K562 (cell line): ENCODE results near the gene KIF26B. TPM values are rescaled to one million over a fixed set of nuclear protein-coding genes. Genes with fewer than 3 reads are reported as not detected.

Source experiments
- ATAC-seq: fragments of 200-7000 bp; cut with Tn5 transposase; 3 replicates; pipeline ENCODE4 v1.9.1; 2020; ENCODE audit warnings: moderate library complexity
- BruUV-seq: library from RNA; stranded (reverse); fragments of 400-500 nt; replicated peaks from 2 replicates; lab custom pipeline; 2021; lab: Mats Ljungman, UMichigan
- CTCF ChIA-PET: fragments of 300-600 bp; formaldehyde crosslinking; extraction: SDS; loops from one replicate; lab custom pipeline; 2021; ENCODE audit warnings: low intra/inter-chr PET ratio; lab: Yijun Ruan, JAX
- POLR2A ChIA-PET: fragments of 300-600, 350-650 bp; sonication (Branson Sonifier 250); formaldehyde crosslinking; extraction: SDS; loops from one replicate; lab custom pipeline; 2021; ENCODE audit warnings: antibody characterized with exemption, inconsistent platforms; lab: Yijun Ruan, JAX
- DNase-seq, 4 experiments: peaks; one replicate each; pipeline versions ENCODE4 v3.0.0 to v3.0.0-alpha.2; 2011 to 2018; ENCODE audit warnings: low spot score in 3 of 4, mixed read lengths in 3 of 4; ENCODE audit errors: extremely low read depth in 1 of 4
- FAIRE-seq: peaks from 2 replicates; lab custom pipeline; 2011; peaks lifted over from hg19 to GRCh38; lab: Jason Lieb, UNC
- H2AFZ ChIP-seq: 2 replicates; pipeline ENCODE4 v1.6.0; 2011; ENCODE audit warnings: low read depth, low read length, control low read depth, inconsistent platforms
- H3K27ac ChIP-seq: fragments of 200-600 bp; 3 replicates; pipeline ENCODE4 v1.8.0; 2011; ENCODE audit warnings: low read depth, mild to moderate bottlenecking, control low read depth, inconsistent platforms, low read length, moderate library complexity, mixed read lengths; ENCODE audit errors: extremely low read depth
- H3K27me3 ChIP-seq, 2 experiments: fragments of 300-600 bp in 1 of 2; 2 replicates in 1 of 2; 3 replicates in 1 of 2; pipeline versions ENCODE4 v1.6.0 to v1.8.0; 2011; ENCODE audit warnings: inconsistent platforms in 2 of 2, low read length in 2 of 2, mild to moderate bottlenecking in 1 of 2, mixed read lengths in 1 of 2, moderate library complexity in 1 of 2; ENCODE audit not compliant: control insufficient read depth in 2 of 2, insufficient read depth in 2 of 2
- H3K36me3 ChIP-seq: fragments of 300-600 bp; 3 replicates; pipeline ENCODE4 v1.8.0; 2011; ENCODE audit warnings: mild to moderate bottlenecking, low read length, inconsistent platforms; ENCODE audit not compliant: control insufficient read depth, insufficient read depth
- H3K4me1 ChIP-seq, 2 experiments: fragments of 200-600 bp in 1 of 2; replicated peaks in 1 of 2; 2 replicates in 1 of 2; 3 replicates in 1 of 2; pipeline versions ENCODE4 v1.5.1 to v1.8.0; 2011; ENCODE audit warnings: inconsistent platforms in 2 of 2, low read length in 2 of 2, mild to moderate bottlenecking in 1 of 2, mixed read lengths in 1 of 2, moderate library complexity in 1 of 2; ENCODE audit not compliant: control insufficient read depth in 2 of 2, insufficient read depth in 2 of 2
- H3K4me2 ChIP-seq: 2 replicates; pipeline ENCODE4 v1.6.1; 2011; ENCODE audit warnings: low read length, control low read depth, inconsistent platforms, mixed read lengths; ENCODE audit not compliant: insufficient read depth
- H3K4me3 ChIP-seq: fragments of 200-600 bp; sonication (generic), shearing (Covaris generic); 2 replicates; pipeline ENCODE4 v1.5.1; 2016; ENCODE audit warnings: control low read depth, inconsistent platforms
- H3K79me2 ChIP-seq: fragments of 200-600 bp; 3 replicates; pipeline ENCODE4 v1.8.0; 2011; ENCODE audit warnings: low read length, inconsistent platforms; ENCODE audit not compliant: control insufficient read depth, insufficient read depth
- H3K9ac ChIP-seq, 2 experiments: 2 replicates each; pipeline versions ENCODE4 v1.6.0 to v1.6.1; 2011; ENCODE audit warnings: low read depth in 2 of 2, low read length in 2 of 2, control low read depth in 1 of 2, inconsistent platforms in 1 of 2, mild to moderate bottlenecking in 1 of 2, mixed read lengths in 1 of 2; ENCODE audit not compliant: insufficient read depth in 1 of 2
- H3K9me1 ChIP-seq: one replicate; pipeline ENCODE4 v1.6.0; 2011; ENCODE audit warnings: inconsistent platforms, mild to moderate bottlenecking, low read length, moderate library complexity; ENCODE audit not compliant: control insufficient read depth, insufficient read depth
- H3K9me3 ChIP-seq: replicated peaks from 2 replicates; pipeline ENCODE4 v1.5.1; 2011; ENCODE audit warnings: low read depth, low read length, inconsistent platforms; ENCODE audit not compliant: control insufficient read depth, insufficient read depth
- H4K20me1 ChIP-seq: replicated peaks from 2 replicates; pipeline ENCODE4 v1.6.1; 2011; ENCODE audit warnings: low read length, inconsistent platforms, mixed read lengths; ENCODE audit not compliant: control insufficient read depth, insufficient read depth
- CHCHD3 ChIP-seq: fragments of 250-450 bp; sonication (Bioruptor Pico); IDR thresholded peaks from 2 replicates; pipeline ENCODE4 v2.1.2; 2022; ENCODE audit warnings: mild to moderate bottlenecking
- HCFC1 ChIP-seq: IDR thresholded peaks from 2 replicates; pipeline ENCODE4 v1.6.1; 2012; ENCODE audit warnings: low read depth, low read length, improper control_type of control experiment
- HDAC1 ChIP-seq, 2 experiments: fragments of 450-650 bp; IDR thresholded peaks; 2 replicates each; pipeline ENCODE4 v1.6.1; 2016 to 2017; ENCODE audit warnings: inconsistent platforms in 1 of 2, mild to moderate bottlenecking in 1 of 2, moderate library complexity in 1 of 2
- HDAC6 ChIP-seq: IDR thresholded peaks from 2 replicates; pipeline ENCODE4 v1.6.1; 2012; ENCODE audit warnings: low read depth, mild to moderate bottlenecking, control low read depth, inconsistent platforms, low read length, moderate library complexity
- HLTF ChIP-seq: fragments of 450-650 bp; IDR thresholded peaks from 2 replicates; pipeline ENCODE4 v1.6.1; 2016
- NFE2L1 ChIP-seq: fragments of 450-650 bp; IDR thresholded peaks from 2 replicates; pipeline ENCODE4 v1.6.1; 2016; ENCODE audit warnings: missing genetic modification characterization, low read depth, mild to moderate bottlenecking, missing compliant biosample characterization, moderate library complexity, borderline replicate concordance
- RBBP5 ChIP-seq: fragments of 200-600 bp; sonication (generic); IDR thresholded peaks from 2 replicates; pipeline ENCODE4 v1.6.1; 2012; ENCODE audit warnings: borderline replicate concordance, mild to moderate bottlenecking, low read length, control low read depth, inconsistent platforms; ENCODE audit not compliant: insufficient read depth, poor library complexity, severe bottlenecking
- RHOXF2B ChIP-seq: fragments of 250-450 bp; sonication (Bioruptor Pico); conservative IDR thresholded peaks from 2 replicates; pipeline ENCODE4 v1.5.1; 2021
- RNF219 ChIP-seq: fragments of 250-450 bp; sonication (Bioruptor Pico); IDR thresholded peaks from 2 replicates; pipeline ENCODE4 v1.5.0; 2022; ENCODE audit warnings: mild to moderate bottlenecking
- SPI1 ChIP-seq: IDR thresholded peaks from 2 replicates; pipeline ENCODE4 v1.6.1; 2011; ENCODE audit warnings: low read depth, low read length, control low read depth, borderline replicate concordance
- SRF ChIP-seq, 2 experiments: fragments of 250-450, 450-650 bp in 1 of 2; sonication (Bioruptor Pico) in 1 of 2; sonication (generic) in 1 of 2; formaldehyde crosslinking; IDR thresholded peaks; 2 replicates each; pipeline versions ENCODE4 v1.5.0 to v1.5.1; 2020 to 2022; ENCODE audit warnings: mild to moderate bottlenecking in 1 of 2, missing genetic modification reagents in 1 of 2
- SRSF9 ChIP-seq: fragments of 200-400 bp; formaldehyde crosslinking; IDR thresholded peaks from 2 replicates; pipeline ENCODE4 v1.6.1; 2017; ENCODE audit warnings: low read depth, low read length, borderline replicate concordance
- TEAD1 ChIP-seq, 2 experiments: fragments of 450-650 bp in 1 of 2; sonication (generic) in 1 of 2; formaldehyde crosslinking; IDR thresholded peaks; 2 replicates each; pipeline versions ENCODE4 v1.4.0 to v1.8.0; 2020 to 2022; ENCODE audit warnings: mild to moderate bottlenecking in 2 of 2, missing genetic modification reagents in 1 of 2
- ZNF146 ChIP-seq: IDR thresholded peaks from one replicate; pipeline ENCODE4 v1.6.1; 2018; ENCODE audit warnings: missing compliant biosample characterization; ENCODE audit not compliant: unreplicated experiment
- ZNF408 ChIP-seq: fragments of 250-450 bp; sonication (Bioruptor Pico); IDR thresholded peaks from 2 replicates; pipeline ENCODE4 v1.4.0; 2020; ENCODE audit warnings: low read depth, mild to moderate bottlenecking, moderate library complexity
- ZNF507 ChIP-seq: conservative IDR thresholded peaks from 2 replicates; pipeline ENCODE4 v1.6.1; 2017; ENCODE audit warnings: missing genetic modification characterization, missing compliant biosample characterization
- ZNF551 ChIP-seq: fragments of 250-450 bp; sonication (Bioruptor Pico); IDR thresholded peaks from 2 replicates; pipeline ENCODE4 v1.5.0; 2021; ENCODE audit warnings: mild to moderate bottlenecking, moderate library complexity
- WGBS: fragments of 100-300 bp; shearing (Covaris generic); methylation state at CpG from one replicate; pipeline ENCODE4 v1.1.6; 2016; ENCODE audit warnings: low coverage, mixed read lengths; ENCODE audit not compliant: insufficient coverage; ENCODE audit errors: missing lambda C conversion rate; 5-methylcytosine and 5-hydroxymethylcytosine counted together
- in situ Hi-C: fragments of 300-500 bp; cut with MboI; formaldehyde crosslinking; loops from 4 replicates; pipeline ENCODE4 v1.15.0; 2018; ENCODE audit warnings: inconsistent platforms, mixed read lengths
- intact Hi-C: fragments of 100-400 bp; cut with micrococcal nuclease; formaldehyde crosslinking; loops from 2 replicates; pipeline ENCODE4 v1.14.2; 2022
- polyA plus RNA-seq, 8 experiments: library from polyadenylated mRNA; depleted of rRNA in 4 of 8; stranded (reverse) in 5 of 8; unstranded in 3 of 8; fragments of >200 nt; fragmentation: Nextera tagmentation in 2 of 8; fragmentation: Illumina TruSeq in 1 of 8; extraction: Ambion mirVana in 2 of 8; extraction: Trizol in 1 of 8; gene quantifications; 2 replicates each; pipeline versions ENCODE4 v1.2.1 to v1.2.3, GENCODE V29; 2011 to 2014; ENCODE audit warnings: inconsistent platforms in 1 of 8, missing spikeins in 1 of 8
- total RNA-seq, 7 experiments: library from RNA; depleted of rRNA in 6 of 7; stranded (reverse); fragments of >200 nt in 6 of 7; fragmentation: Illumina TruSeq in 2 of 7; extraction: Trizol in 2 of 7; gene quantifications; 2 replicates each; pipeline versions ENCODE4 v1.2.1 to v1.2.3, GENCODE V29; 2011 to 2021; ENCODE audit warnings: low replicate concordance in 1 of 7
- TF ChIP-seq, protein P1 (sequence below): fragments of 450-650 bp; formaldehyde crosslinking; IDR thresholded peaks from 2 replicates; pipeline ENCODE4 v1.4.0; 2020; ENCODE audit warnings: mild to moderate bottlenecking, moderate library complexity

KIF26B gene
- total and polyA plus RNA-seq, 9 of the 15 experiments (the other 6 are each of a cell fraction or from before 2014, with no cell fraction given), result 0.02 to 0.08 (median 0.03) TPM; not detected in 6

- TF ChIP-seq, protein P1, sequence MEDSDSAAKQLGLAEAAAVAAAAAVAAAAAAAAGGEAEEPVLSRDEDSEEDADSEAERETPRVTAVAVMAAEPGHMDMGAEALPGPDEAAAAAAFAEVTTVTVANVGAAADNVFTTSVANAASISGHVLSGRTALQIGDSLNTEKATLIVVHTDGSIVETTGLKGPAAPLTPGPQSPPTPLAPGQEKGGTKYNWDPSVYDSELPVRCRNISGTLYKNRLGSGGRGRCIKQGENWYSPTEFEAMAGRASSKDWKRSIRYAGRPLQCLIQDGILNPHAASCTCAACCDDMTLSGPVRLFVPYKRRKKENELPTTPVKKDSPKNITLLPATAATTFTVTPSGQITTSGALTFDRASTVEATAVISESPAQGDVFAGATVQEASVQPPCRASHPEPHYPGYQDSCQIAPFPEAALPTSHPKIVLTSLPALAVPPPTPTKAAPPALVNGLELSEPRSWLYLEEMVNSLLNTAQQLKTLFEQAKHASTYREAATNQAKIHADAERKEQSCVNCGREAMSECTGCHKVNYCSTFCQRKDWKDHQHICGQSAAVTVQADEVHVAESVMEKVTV (CRISPR knock-in tag), result no peak
Observed at GRCh38 chr1:245591346-245592188, 436.8 kb downstream of the KIF26B start (continued).

DNA sequence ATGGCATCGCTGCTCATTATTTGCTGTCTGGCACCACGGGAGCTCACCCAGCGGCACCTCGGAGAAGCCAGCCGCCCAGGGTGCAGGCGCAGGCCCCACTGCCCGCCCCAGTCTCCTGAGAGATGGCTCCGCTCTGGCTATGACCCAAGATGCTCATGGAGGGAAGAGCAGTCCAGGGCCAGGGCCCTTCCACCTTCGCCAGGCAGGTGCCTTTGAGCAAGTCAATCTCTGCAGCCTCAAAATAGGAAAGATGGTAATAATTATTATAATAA lies 437.3 kb downstream of the KIF26B start:
- CTCF ChIA-PET, result no interaction called here
- Histone ChIP-seq H3K27me3 (peaks cover 28 to 49% of the 10 kb centered on the region in 2 experiments; a peak in 3 of 5 replicates), H3K36me3 (no peaks in the 10 kb centered on the region), H3K4me3 (no peak overlapping the region), H2AFZ (no peak overlapping the region), H3K9me1 (no peaks in the 10 kb centered on the region), H3K27ac (no peak overlapping the region), H4K20me1 (no peaks in the 10 kb centered on the region), H3K79me2 (no peaks in the 10 kb centered on the region), H3K9ac (no peak overlapping the region), H3K4me2 (no peak overlapping the region), H3K4me1 (peaks cover 0 to 4% of the 10 kb centered on the region in 2 experiments; a peak in 1 of 5 replicates), H3K9me3 (no peaks in the 10 kb centered on the region)
- in situ Hi-C loops (no loop called here), intact Hi-C loops (no loop called here)
- ATAC-seq (no peak), FAIRE-seq (no peak), DNase-seq (no peak)
- 1% methylated on average over 9 of the region's 9 CpGs for WGBS
- no TSS peak for BruUV-seq
- POLR2A ChIA-PET, result interaction anchor here (1.5 kb wide), 1 partner anchor 14 kb away, joined by 7 read pairs; no protein-coding TSS in a partner anchor
- TF ChIP-seq CHCHD3 (no peak), HCFC1 (no peak), HDAC1 (IDR thresholded peaks at IDR 0.05) (no peak), ZNF507 (tag) (no peak), ZNF146 (no peak), HLTF (no peak), ZNF408 (no peak), RBBP5 (no peak), ZNF551 (CRISPR knock-in tag) (no peak), RNF219 (no peak), NFE2L1 (no peak), SRF (CRISPR knock-in tag; IDR thresholded peaks at IDR 0.05) (no peak), HDAC6 (no peak), RHOXF2B (CRISPR knock-in tag) (no peak), TEAD1 (CRISPR knock-in tag; IDR thresholded peaks at IDR 0.05) (no peak), SRSF9 (no peak), SPI1 (no peak)
